NT2/D1 (cell line): ENCODE data around the gene NRP1.

ENCODE experiments used
- SUZ12 ChIP-seq: IDR thresholded peaks from 2 replicates; pipeline ENCODE4 v1.6.1; 2011; ENCODE audit not compliant: insufficient read length, insufficient read depth; ENCODE audit errors: extremely low read depth
- YY1 ChIP-seq: IDR thresholded peaks from 2 replicates; pipeline ENCODE4 v1.6.1; 2011; ENCODE audit not compliant: insufficient read length, insufficient read depth
- ZNF274 ChIP-seq: IDR thresholded peaks from 2 replicates; pipeline ENCODE4 v1.6.1; 2011; ENCODE audit warnings: mild to moderate bottlenecking, low read depth, low read length

- TF ChIP-seq YY1 (no peak), SUZ12 (no peak), ZNF274 (no peak)
Measured at GRCh38 chr10:33258967-33259366, 75.5 kb downstream of the NRP1 start.
